OCI-LY7 (cell line): ENCODE data around the gene RHBDF1. TPM values are rescaled to one million over a fixed set of nuclear protein-coding genes. Genes with fewer than 3 reads are reported as not detected.

Experiments used
- BruUV-seq: library from RNA; stranded (reverse); fragments of 400-500 nt; replicated peaks from 2 replicates; lab custom pipeline; 2021; lab: Mats Ljungman, UMichigan
- CTCF ChIA-PET: fragments of 300-600 bp; sonication (Branson Sonifier 250); formaldehyde crosslinking; loops from one replicate; lab custom pipeline; 2022; ENCODE audit warnings: antibody characterized with exemption; ENCODE audit not compliant: unreplicated experiment; lab: Charles Lee
- POLR2A ChIA-PET: fragments of 300-600 bp; sonication (Branson Sonifier 250); formaldehyde crosslinking; loops from one replicate; lab custom pipeline; 2022; ENCODE audit warnings: antibody characterized with exemption; lab: Charles Lee
- DNase-seq: peaks from one replicate; pipeline ENCODE4 v3.0.0-alpha.2; 2015; ENCODE audit warnings: low spot score
- H2AFZ ChIP-seq: fragments of 200-600 bp; sonication (generic), shearing (Covaris generic); 2 replicates; pipeline ENCODE4 v1.6.1; 2014; ENCODE audit warnings: mild to moderate bottlenecking, antibody characterized with exemption, low read length, moderate library complexity
- H3K27ac ChIP-seq: fragments of 200-600 bp; sonication (generic); 2 replicates; pipeline ENCODE4 v1.5.1; 2014; ENCODE audit warnings: mixed run types, low read depth, mild to moderate bottlenecking, moderate library complexity, low read length, inconsistent platforms; ENCODE audit not compliant: poor library complexity, severe bottlenecking
- H3K36me3 ChIP-seq: fragments of 200-600 bp; sonication (generic); 2 replicates; pipeline ENCODE4 v1.6.1; 2014; ENCODE audit warnings: mild to moderate bottlenecking, antibody characterized with exemption, low read length, moderate library complexity, mixed read lengths; ENCODE audit not compliant: insufficient read depth
- H3K4me1 ChIP-seq: fragments of 200-600 bp; sonication (generic); 2 replicates; pipeline ENCODE4 v1.5.1; 2014; ENCODE audit warnings: mild to moderate bottlenecking, low read length; ENCODE audit not compliant: insufficient read depth, poor library complexity, severe bottlenecking
- H3K4me2 ChIP-seq: fragments of 200-600 bp; sonication (generic); 2 replicates; pipeline ENCODE4 v1.6.1; 2014; ENCODE audit warnings: mild to moderate bottlenecking, low read length
- H3K4me3 ChIP-seq: fragments of 200-600 bp; sonication (generic); 2 replicates; pipeline ENCODE4 v1.5.1; 2014; ENCODE audit warnings: mild to moderate bottlenecking, low read depth, low read length; ENCODE audit not compliant: poor library complexity, severe bottlenecking
- H3K79me2 ChIP-seq: fragments of 200-600 bp; sonication (generic); 2 replicates; pipeline ENCODE4 v1.6.1; 2016; ENCODE audit warnings: low read depth, mild to moderate bottlenecking, low read length, moderate library complexity, mixed read lengths; ENCODE audit not compliant: insufficient read depth
- H3K9me2 ChIP-seq: fragments of 200-600 bp; sonication (generic); 2 replicates; pipeline ENCODE4 v1.6.1; 2016; ENCODE audit warnings: mild to moderate bottlenecking, low read length, mixed read lengths; ENCODE audit not compliant: insufficient read depth
- H3K9me3 ChIP-seq: fragments of 200-600 bp; sonication (generic); 2 replicates; pipeline ENCODE4 v1.6.1; 2014; ENCODE audit warnings: mild to moderate bottlenecking, mixed run types, low read length, mixed read lengths
- H4K20me1 ChIP-seq: fragments of 200-600 bp; sonication (generic); 2 replicates; pipeline ENCODE4 v1.6.1; 2014; ENCODE audit warnings: mild to moderate bottlenecking, antibody characterized with exemption, low read length, moderate library complexity, mixed read lengths; ENCODE audit not compliant: insufficient read depth
- CTCF ChIP-seq: fragments of 200-600 bp; sonication (generic); conservative IDR thresholded peaks from 2 replicates; pipeline ENCODE4 v1.5.1; 2014; ENCODE audit warnings: mild to moderate bottlenecking, antibody characterized with exemption, low read length, moderate library complexity, mixed read lengths
- EZH2phosphoT487 ChIP-seq: fragments of 200-600 bp; sonication (generic); IDR thresholded peaks from 2 replicates; pipeline ENCODE4 v1.6.1; 2018; ENCODE audit warnings: low read depth, borderline replicate concordance, mild to moderate bottlenecking, mixed run types, antibody characterized with exemption, low read length, moderate library complexity, mixed read lengths
- intact Hi-C: fragments of 100-400 bp; cut with micrococcal nuclease; formaldehyde crosslinking; loops from one replicate; pipeline ENCODE4 v1.10.0; 2022; ENCODE audit not compliant: unreplicated experiment
- total RNA-seq, 2 experiments: library from RNA; depleted of rRNA in 1 of 2; stranded (reverse); fragments of >200 nt in 1 of 2; shearing (Covaris generic) in 1 of 2; gene quantifications; 2 replicates each; pipeline ENCODE4 v1.2.3, GENCODE V29; 2014 to 2022

Gene RHBDF1
- total RNA-seq, 2 experiments from 2014 or later, result 0.13 to 0.68 TPM

- DNase-seq, result no peak
- Histone ChIP-seq H3K9me2 (no peaks in the 10 kb centered on the region), H3K4me1 (no peaks in the 10 kb centered on the region), H3K9me3 (no peaks in the 10 kb centered on the region), H4K20me1 (no peaks in the 10 kb centered on the region), H2AFZ (no peak overlapping the region), H3K4me3 (no peak overlapping the region), H3K79me2 (no peaks in the 10 kb centered on the region), H3K36me3 (peaks cover 29% of the 10 kb centered on the region; the same call in 1 of the 2 replicates), H3K4me2 (no peak overlapping the region), H3K27ac (no peak overlapping the region)
- POLR2A ChIA-PET, result no interaction called here
- intact Hi-C loops, result no loop called here
- no peak for TF ChIP-seq EZH2phosphoT487
- TF ChIP-seq CTCF, result no peak
- CTCF ChIA-PET, result interaction anchor here (0.6 kb wide), 1 partner anchor 128 kb away, joined by 3 read pairs; no protein-coding TSS in a partner anchor
- no TSS peak for BruUV-seq
These were observed 33.1 kb upstream of the RHBDF1 start for GRCh38 chr16:105521-105920.

DNA sequence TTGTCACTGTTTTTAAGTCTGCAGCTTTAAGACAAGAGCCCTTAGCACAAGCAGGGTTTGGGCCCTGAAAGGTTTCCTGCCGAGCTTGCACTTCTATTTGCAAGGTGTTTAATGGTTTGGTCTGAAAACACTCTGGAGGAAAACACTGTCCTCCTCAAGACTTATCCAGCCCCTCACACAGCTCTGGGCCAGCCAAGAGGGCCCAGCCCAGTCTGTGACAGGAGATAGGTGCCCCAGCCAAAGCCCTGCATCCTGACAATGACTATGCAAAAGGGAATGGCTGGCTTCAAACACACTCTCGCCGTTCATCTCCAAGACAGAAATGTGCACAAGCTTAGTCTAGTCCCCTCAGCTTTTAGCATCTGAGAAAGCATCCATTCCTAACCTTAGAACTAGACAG lies 32.5 kb upstream of the RHBDF1 start:
- H3K27ac ChIP-seq, result no peak overlapping the region
- no peaks in the 10 kb centered on the region for H4K20me1 ChIP-seq
- no peak for TF ChIP-seq EZH2phosphoT487
- no peak for TF ChIP-seq CTCF
- no peaks in the 10 kb centered on the region for H3K9me2 ChIP-seq
- H3K4me3 ChIP-seq, result no peak overlapping the region
- intact Hi-C loops, result no loop called here
- no peak overlapping the region for H2AFZ ChIP-seq
- no peaks in the 10 kb centered on the region for H3K4me1 ChIP-seq
- ChIA-PET POLR2A (no interaction called here), CTCF (no interaction called here)
- H3K9me3 ChIP-seq, result no peaks in the 10 kb centered on the region
- no peak for DNase-seq
- TSS peak; percentile 32 for BruUV-seq
- peaks cover 29% of the 10 kb centered on the region; the same call in 1 of the 2 replicates for H3K36me3 ChIP-seq
- no peaks in the 10 kb centered on the region for H3K79me2 ChIP-seq
- H3K4me2 ChIP-seq, result no peak overlapping the region

DNA sequence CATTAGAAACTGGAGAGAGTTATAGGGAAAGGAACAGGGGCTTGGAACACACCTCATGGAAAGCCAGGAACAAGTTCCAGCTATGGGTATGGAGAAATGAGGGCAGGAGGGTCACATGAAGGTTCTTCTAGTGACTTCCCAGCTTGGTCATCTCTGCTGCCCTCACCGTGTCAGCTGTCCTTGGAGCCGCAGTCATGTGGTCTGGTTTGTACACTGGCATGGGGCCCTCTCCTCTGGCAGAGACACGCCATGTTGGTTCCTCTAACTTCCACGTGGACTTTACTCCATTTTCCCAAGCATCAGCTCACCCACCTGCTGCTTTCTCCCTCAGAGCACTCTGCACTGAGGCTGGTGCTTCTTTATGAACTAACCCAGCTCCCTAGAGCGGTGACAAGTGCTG lies 31.9 kb upstream of the RHBDF1 start:
- intact Hi-C loops, result no loop called here
- H3K36me3 ChIP-seq, result peaks cover 23% of the 10 kb centered on the region; the same call in 1 of the 2 replicates
- ChIA-PET CTCF (no interaction called here), POLR2A (no interaction called here)
- H3K9me3 ChIP-seq, result no peaks in the 10 kb centered on the region
- no peak overlapping the region for H3K27ac ChIP-seq
- no TSS peak for BruUV-seq
- no peak overlapping the region for H3K4me3 ChIP-seq
- TF ChIP-seq CTCF, result no peak
- no peak for DNase-seq
- no peaks in the 10 kb centered on the region for H3K4me1 ChIP-seq
- H3K4me2 ChIP-seq, result no peak overlapping the region
- H3K9me2 ChIP-seq, result no peaks in the 10 kb centered on the region
- no peak overlapping the region for H2AFZ ChIP-seq
- H3K79me2 ChIP-seq, result no peaks in the 10 kb centered on the region
- H4K20me1 ChIP-seq, result no peaks in the 10 kb centered on the region
